Left lung (tissue), 10 donors: Measurements from ENCODE around the gene TNFRSF19. TPM values are rescaled to one million over a fixed set of nuclear protein-coding genes. Genes with fewer than 3 reads are reported as not detected.

Experiments
- ATAC-seq: fragments of 200-7000 bp; cut with Tn5 transposase; one replicate; pipeline ENCODE4 v1.9.1; 2020; ENCODE audit warnings: moderate library complexity
- DNase-seq, 4 donors: peaks; one replicate each; pipeline ENCODE4 v3.0.0-alpha.2; 2013 to 2020
- H3K27ac ChIP-seq, 2 donors: fragments of 200-600 bp; sonication (generic) in 1 of 2; one replicate each; pipeline versions ENCODE4 v1.5.0 to v1.8.0; 2020 to 2021
- H3K27me3 ChIP-seq, 2 donors: fragments of 200-600 bp; sonication (generic) in 1 of 2; one replicate each; pipeline versions ENCODE4 v1.5.0 to v1.8.0; 2020 to 2021
- H3K36me3 ChIP-seq, 2 donors: fragments of 200-600 bp; sonication (generic) in 1 of 2; one replicate each; pipeline versions ENCODE4 v1.5.0 to v1.8.0; 2020 to 2021
- H3K4me1 ChIP-seq, 2 donors: fragments of 200-600 bp; one replicate each; pipeline ENCODE4 v1.8.0; 2021
- H3K4me3 ChIP-seq, 2 donors: fragments of 200-600 bp; sonication (generic) in 1 of 2; one replicate each; pipeline versions ENCODE4 v1.5.0 to v1.8.0; 2020 to 2021; ENCODE audit warnings: mild to moderate bottlenecking in 1 of 2
- H3K9me3 ChIP-seq, 2 donors: fragments of 200-600 bp; sonication (generic) in 1 of 2; one replicate each; pipeline versions ENCODE4 v1.5.0 to v1.8.0; 2020 to 2021
- CTCF ChIP-seq, 2 donors: fragments of 200-600 bp; sonication (generic) in 1 of 2; IDR thresholded peaks; one replicate each; pipeline versions ENCODE4 v1.5.0 to v1.8.0; 2021; ENCODE audit warnings: antibody characterized with exemption in 2 of 2
- intact Hi-C, 2 donors: fragments of 100-400 bp; cut with DNase I; formaldehyde crosslinking; loops; one replicate each; pipeline versions ENCODE4 v1.11.2 to v1.14.2; 2022
- polyA plus RNA-seq, 6 donors: library from polyadenylated mRNA; unstranded; fragments of 120-200 nt; gene quantifications; one replicate each; pipeline ENCODE4 v1.2.1, GENCODE V29; 2013; ENCODE audit not compliant: insufficient read length in 6 of 6
- total RNA-seq, 2 donors: library from RNA; stranded (reverse); fragmentation: NEBNext Ultra II Directional; extraction: Animal tissue kit (Norgen Biotek cat#: 25700); gene quantifications; one replicate each; pipeline ENCODE4 v1.2.1, GENCODE V29; 2021
- donor health status: DM: no; HTN: yes; CAD: no.
- donor health status: DM: no; HTN: no; CAD: no.

TNFRSF19 gene
- total and polyA plus RNA-seq, 8 donors: 28.1 to 97.1 (median 87.5) TPM

- ATAC-seq: no peak
- H3K27me3 ChIP-seq: no peaks in the 10 kb centered on the region
- intact Hi-C loops: no loop called here
These were observed 115.2 kb downstream of the TNFRSF19 start for GRCh38 chr13:23685416-23685815.

GRCh38 chr13:23686948-23687347, 116.7 kb downstream of the TNFRSF19 start:
- Histone ChIP-seq H3K36me3 (no peaks in the 10 kb centered on the region), H3K4me1 (no peaks in the 10 kb centered on the region), H3K27me3 (no peaks in the 10 kb centered on the region), H3K9me3 (peaks cover 0 to 29% of the 10 kb centered on the region in 2 donors), H3K27ac (no peak overlapping the region), H3K4me3 (no peak overlapping the region)
- TF ChIP-seq CTCF (IDR thresholded peaks at IDR 0.05): no peak
- ATAC-seq: no peak
- intact Hi-C loops: no loop called here
- no peak for DNase-seq

More at GRCh38 chr13:23685416-23685815, 115.2 kb downstream of the TNFRSF19 start:
- Histone ChIP-seq H3K4me3 (no peak overlapping the region), H3K27ac (no peak overlapping the region), H3K9me3 (peaks cover 0 to 29% of the 10 kb centered on the region in 2 donors), H3K4me1 (no peaks in the 10 kb centered on the region), H3K36me3 (no peaks in the 10 kb centered on the region)
- no peak for TF ChIP-seq CTCF (IDR thresholded peaks at IDR 0.05)
- DNase-seq: no peak

GRCh38 chr13:23687614-23688013, 117.4 kb downstream of the TNFRSF19 start:
- Histone ChIP-seq H3K4me1 (no peaks in the 10 kb centered on the region), H3K9me3 (peaks cover 0 to 27% of the 10 kb centered on the region in 2 donors), H3K27me3 (no peaks in the 10 kb centered on the region), H3K36me3 (no peaks in the 10 kb centered on the region), H3K4me3 (no peak overlapping the region), H3K27ac (no peak overlapping the region)
- DNase-seq: no peak
- ATAC-seq: no peak
- TF ChIP-seq CTCF (IDR thresholded peaks at IDR 0.05): no peak
- intact Hi-C loops: no loop called here

GRCh38 chr13:23688336-23688735, 118.1 kb downstream of the TNFRSF19 start:
- DNase-seq: no peak
- Histone ChIP-seq H3K4me1 (no peaks in the 10 kb centered on the region), H3K27me3 (no peaks in the 10 kb centered on the region), H3K27ac (no peak overlapping the region), H3K36me3 (no peaks in the 10 kb centered on the region), H3K9me3 (peaks cover 0 to 21% of the 10 kb centered on the region in 2 donors), H3K4me3 (no peak overlapping the region)
- intact Hi-C loops: no loop called here
- no peak for ATAC-seq
- no peak for TF ChIP-seq CTCF (IDR thresholded peaks at IDR 0.05)

- ATAC-seq: no peak
- H3K4me1 ChIP-seq: no peaks in the 10 kb centered on the region
- H3K27me3 ChIP-seq: no peaks in the 10 kb centered on the region
- H3K36me3 ChIP-seq: no peaks in the 10 kb centered on the region
- DNase-seq: no peak
- TF ChIP-seq CTCF (IDR thresholded peaks at IDR 0.05): no peak
- intact Hi-C loops: no loop called here
- no peak overlapping the region for H3K4me3 ChIP-seq
- no peaks in the 10 kb centered on the region for H3K9me3 ChIP-seq
- H3K27ac ChIP-seq: no peak overlapping the region
These were observed 120.5 kb downstream of the TNFRSF19 start for GRCh38 chr13:23690668-23691067.
